ENCODE measurements around the gene DNMT3A. TPM values are rescaled to one million over a fixed set of nuclear protein-coding genes. Genes with fewer than 3 reads are reported as not detected.
"Not testable (repeated sequence)": the region's sequence is repeated elsewhere in the genome, so short reads cannot be mapped to it uniquely, and the experiment has no call there.

The DNMT3A gene
- total RNA-seq, 1 experiment from 2014 or later, result 3.6 TPM

- DNase-seq (ENCODE audit: low read depth in 1 of 2, low spot score in 2 of 2), result no peak
- no peak overlapping the region for H3K27ac ChIP-seq
- no peaks in the 10 kb centered on the region for H3K27me3 ChIP-seq (replicated peaks)
- H3K4me3 ChIP-seq, result no peak overlapping the region
- no peaks in the 10 kb centered on the region for H3K36me3 ChIP-seq
- H3K9me3 ChIP-seq (replicated peaks), result no peaks in the 10 kb centered on the region
- H3K4me1 ChIP-seq (replicated peaks), result no peaks in the 10 kb centered on the region
Measured at GRCh38 chr2:25280051-25280687, 61.6 kb downstream of the DNMT3A start.

GRCh38 chr2:25279091-25279651, 62.6 kb downstream of the DNMT3A start:
- no peaks in the 10 kb centered on the region for H3K4me1 ChIP-seq (replicated peaks)
- DNase-seq (ENCODE audit: low read depth in 1 of 2, low spot score in 2 of 2), result no peak
- H3K27ac ChIP-seq, result no peak overlapping the region
- H3K27me3 ChIP-seq (replicated peaks), result no peaks in the 10 kb centered on the region
- H3K4me3 ChIP-seq, result no peak overlapping the region
- H3K36me3 ChIP-seq, result no peaks in the 10 kb centered on the region
- no peaks in the 10 kb centered on the region for H3K9me3 ChIP-seq (replicated peaks)

- Histone ChIP-seq H3K27ac (no peak overlapping the region), H3K9me3 (replicated peaks) (no peaks in the 10 kb centered on the region), H3K27me3 (replicated peaks) (no peaks in the 10 kb centered on the region), H3K36me3 (no peaks in the 10 kb centered on the region), H3K4me1 (replicated peaks) (no peaks in the 10 kb centered on the region), H3K4me3 (no peak overlapping the region)
- DNase-seq (ENCODE audit: low read depth in 1 of 2, low spot score in 2 of 2), result no peak
Measured at GRCh38 chr2:25276569-25277465, 64.9 kb downstream of the DNMT3A start.

GRCh38 chr2:25275575-25275965, 66.2 kb downstream of the DNMT3A start:
- Histone ChIP-seq H3K4me3 (no peak overlapping the region), H3K9me3 (replicated peaks) (no peaks in the 10 kb centered on the region), H3K36me3 (no peaks in the 10 kb centered on the region), H3K27ac (no peak overlapping the region), H3K4me1 (replicated peaks) (no peaks in the 10 kb centered on the region), H3K27me3 (replicated peaks) (no peaks in the 10 kb centered on the region)
- no peak for DNase-seq (ENCODE audit: low read depth in 1 of 2, low spot score in 2 of 2)

- Histone ChIP-seq H3K36me3 (no peaks in the 10 kb centered on the region), H3K27me3 (replicated peaks) (no peaks in the 10 kb centered on the region), H3K4me1 (replicated peaks) (no peaks in the 10 kb centered on the region), H3K4me3 (no peak overlapping the region), H3K27ac (no peak overlapping the region), H3K9me3 (replicated peaks) (no peaks in the 10 kb centered on the region)
- DNase-seq (ENCODE audit: low read depth in 1 of 2, low spot score in 2 of 2), result no peak
Measured at GRCh38 chr2:25274868-25275574, 66.7 kb downstream of the DNMT3A start.

GRCh38 chr2:25273985-25274535, 67.7 kb downstream of the DNMT3A start:
- Histone ChIP-seq H3K4me3 (no peak overlapping the region), H3K4me1 (replicated peaks) (no peaks in the 10 kb centered on the region), H3K27me3 (replicated peaks) (no peaks in the 10 kb centered on the region), H3K27ac (no peak overlapping the region), H3K36me3 (no peaks in the 10 kb centered on the region), H3K9me3 (replicated peaks) (no peaks in the 10 kb centered on the region)
- no peak for DNase-seq (ENCODE audit: low read depth in 1 of 2, low spot score in 2 of 2)

GRCh38 chr2:25272705-25273104, 69.0 kb downstream of the DNMT3A start:
- not testable (repeated sequence) for DNase-seq (ENCODE audit: low read depth in 1 of 2, low spot score in 2 of 2); H3K27me3 ChIP-seq (replicated peaks); H3K4me1 ChIP-seq (replicated peaks)

GRCh38 chr2:25270061-25270460, 71.7 kb downstream of the DNMT3A start:
- H3K27me3 ChIP-seq (replicated peaks), result no peaks in the 10 kb centered on the region
- H3K9me3 ChIP-seq (replicated peaks), result no peaks in the 10 kb centered on the region
- H3K4me1 ChIP-seq (replicated peaks), result no peaks in the 10 kb centered on the region
- H3K27ac ChIP-seq, result no peak overlapping the region
- no peak overlapping the region for H3K4me3 ChIP-seq
- no peak for DNase-seq (ENCODE audit: low read depth in 1 of 2, low spot score in 2 of 2)
- no peaks in the 10 kb centered on the region for H3K36me3 ChIP-seq

More at GRCh38 chr2:25272705-25273104, 69.0 kb downstream of the DNMT3A start:
- not testable (repeated sequence) for H3K36me3 ChIP-seq; H3K9me3 ChIP-seq (replicated peaks); H3K27ac ChIP-seq; H3K4me3 ChIP-seq

GRCh38 chr2:25269233-25269632, 72.5 kb downstream of the DNMT3A start:
- Histone ChIP-seq H3K27me3 (replicated peaks) (no peaks in the 10 kb centered on the region), H3K4me1 (replicated peaks) (no peaks in the 10 kb centered on the region), H3K4me3 (no peak overlapping the region), H3K27ac (no peak overlapping the region), H3K36me3 (no peaks in the 10 kb centered on the region), H3K9me3 (replicated peaks) (no peaks in the 10 kb centered on the region)
- no peak for DNase-seq (ENCODE audit: low read depth in 1 of 2, low spot score in 2 of 2)

GRCh38 chr2:25268139-25268538, 73.6 kb downstream of the DNMT3A start:
- H3K4me3 ChIP-seq, result no peak overlapping the region
- no peaks in the 10 kb centered on the region for H3K27me3 ChIP-seq (replicated peaks)
- H3K4me1 ChIP-seq (replicated peaks), result no peaks in the 10 kb centered on the region
- no peaks in the 10 kb centered on the region for H3K9me3 ChIP-seq (replicated peaks)
- H3K27ac ChIP-seq, result no peak overlapping the region
- no peak for DNase-seq (ENCODE audit: low read depth in 1 of 2, low spot score in 2 of 2)
- H3K36me3 ChIP-seq, result no peaks in the 10 kb centered on the region

- no peaks in the 10 kb centered on the region for H3K9me3 ChIP-seq (replicated peaks)
- no peaks in the 10 kb centered on the region for H3K36me3 ChIP-seq
- no peak for DNase-seq (ENCODE audit: low read depth in 1 of 2, low spot score in 2 of 2)
- H3K4me1 ChIP-seq (replicated peaks), result no peaks in the 10 kb centered on the region
- no peak overlapping the region for H3K27ac ChIP-seq
- H3K4me3 ChIP-seq, result no peak overlapping the region
- H3K27me3 ChIP-seq (replicated peaks), result no peaks in the 10 kb centered on the region
Measured at GRCh38 chr2:25266399-25266798, 75.3 kb downstream of the DNMT3A start.

- Histone ChIP-seq H3K9me3 (replicated peaks) (no peaks in the 10 kb centered on the region), H3K27me3 (replicated peaks) (no peaks in the 10 kb centered on the region), H3K27ac (no peak overlapping the region), H3K4me3 (no peak overlapping the region), H3K4me1 (replicated peaks) (no peaks in the 10 kb centered on the region), H3K36me3 (no peaks in the 10 kb centered on the region)
- no peak for DNase-seq (ENCODE audit: low read depth in 1 of 2, low spot score in 2 of 2)
Measured at GRCh38 chr2:25265802-25266201, 75.9 kb downstream of the DNMT3A start.

GRCh38 chr2:25265001-25265400, 76.7 kb downstream of the DNMT3A start:
- Histone ChIP-seq H3K27me3 (replicated peaks) (no peaks in the 10 kb centered on the region), H3K4me3 (no peak overlapping the region), H3K27ac (no peak overlapping the region), H3K9me3 (replicated peaks) (no peaks in the 10 kb centered on the region), H3K36me3 (no peaks in the 10 kb centered on the region), H3K4me1 (replicated peaks) (no peaks in the 10 kb centered on the region)
- DNase-seq (ENCODE audit: low read depth in 1 of 2, low spot score in 2 of 2), result no peak

All from SJSA1 (cell line).